ENCODE data around the gene IYD.
A peak's percentile ranks its signal among the peaks of the same experiment; 100 is the strongest.

The IYD gene

GRCh38 chr6:150346346-150346745, 22.5 kb upstream of the IYD start:
- no peak for TF ChIP-seq CTCF (IDR thresholded peaks at IDR 0.05; ENCODE audit: low read depth, low read length)
- no peak overlapping the region for H3K4me3 ChIP-seq (ENCODE audit: low read depth, low read length)
- in situ Hi-C loops (cut with HindIII; ENCODE audit: low sequenced_read_pairs), result no loop called here
- DNase-seq (ENCODE audit: low read depth, low spot score), result no peak

DNA sequence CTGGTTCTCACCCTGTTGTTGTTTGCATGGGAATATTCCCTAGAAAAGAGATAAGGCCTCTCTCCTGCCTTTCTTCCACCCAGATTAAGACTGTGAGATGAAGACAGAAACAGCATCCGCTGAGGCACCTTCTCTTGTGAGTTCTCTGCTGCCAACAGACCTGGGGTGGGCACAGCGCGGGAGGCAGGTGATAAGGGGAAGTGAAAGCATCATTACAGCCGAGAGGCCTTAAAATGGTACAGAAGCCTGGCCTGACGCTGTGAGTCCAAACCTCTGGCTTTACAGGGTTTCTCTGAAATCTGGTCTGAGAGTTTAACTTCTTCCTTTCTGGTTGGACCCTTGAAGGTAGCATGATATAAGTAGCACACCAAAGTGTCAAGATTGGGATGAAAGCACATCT, 21.0 kb upstream of the IYD start:
- in situ Hi-C loops (cut with HindIII; ENCODE audit: low sequenced_read_pairs), result no loop called here
- DNase-seq (ENCODE audit: low read depth, low spot score), result no peak
- no peak for TF ChIP-seq CTCF (IDR thresholded peaks at IDR 0.05; ENCODE audit: low read depth, low read length)
- H3K4me3 ChIP-seq (ENCODE audit: low read depth, low read length), result no peak overlapping the region

DNA sequence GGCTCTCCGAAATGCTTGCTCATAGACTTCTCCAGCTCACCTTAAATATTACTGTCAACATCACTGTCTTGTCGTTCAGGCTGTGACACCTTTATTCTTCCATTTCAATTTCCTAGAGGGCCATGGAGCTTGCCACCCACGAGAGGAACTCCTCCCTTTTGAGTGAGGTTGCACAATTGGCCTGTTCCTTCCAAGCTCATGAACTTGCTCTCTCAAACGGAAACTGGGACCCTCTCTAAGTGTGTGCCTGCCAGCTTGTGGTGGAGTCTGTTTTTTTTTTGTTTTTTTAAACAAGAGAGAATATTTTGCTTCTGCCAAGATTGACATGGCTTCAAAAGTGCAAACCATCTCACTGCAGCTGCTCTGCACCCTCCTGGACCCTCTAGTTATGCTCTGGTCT, 19.3 kb upstream of the IYD start:
- DNase-seq (ENCODE audit: low read depth, low spot score), result no peak
- no peak overlapping the region for H3K4me3 ChIP-seq (ENCODE audit: low read depth, low read length)
- no peak for TF ChIP-seq CTCF (IDR thresholded peaks at IDR 0.05; ENCODE audit: low read depth, low read length)
- in situ Hi-C loops (cut with HindIII; ENCODE audit: low sequenced_read_pairs), result no loop called here

DNA sequence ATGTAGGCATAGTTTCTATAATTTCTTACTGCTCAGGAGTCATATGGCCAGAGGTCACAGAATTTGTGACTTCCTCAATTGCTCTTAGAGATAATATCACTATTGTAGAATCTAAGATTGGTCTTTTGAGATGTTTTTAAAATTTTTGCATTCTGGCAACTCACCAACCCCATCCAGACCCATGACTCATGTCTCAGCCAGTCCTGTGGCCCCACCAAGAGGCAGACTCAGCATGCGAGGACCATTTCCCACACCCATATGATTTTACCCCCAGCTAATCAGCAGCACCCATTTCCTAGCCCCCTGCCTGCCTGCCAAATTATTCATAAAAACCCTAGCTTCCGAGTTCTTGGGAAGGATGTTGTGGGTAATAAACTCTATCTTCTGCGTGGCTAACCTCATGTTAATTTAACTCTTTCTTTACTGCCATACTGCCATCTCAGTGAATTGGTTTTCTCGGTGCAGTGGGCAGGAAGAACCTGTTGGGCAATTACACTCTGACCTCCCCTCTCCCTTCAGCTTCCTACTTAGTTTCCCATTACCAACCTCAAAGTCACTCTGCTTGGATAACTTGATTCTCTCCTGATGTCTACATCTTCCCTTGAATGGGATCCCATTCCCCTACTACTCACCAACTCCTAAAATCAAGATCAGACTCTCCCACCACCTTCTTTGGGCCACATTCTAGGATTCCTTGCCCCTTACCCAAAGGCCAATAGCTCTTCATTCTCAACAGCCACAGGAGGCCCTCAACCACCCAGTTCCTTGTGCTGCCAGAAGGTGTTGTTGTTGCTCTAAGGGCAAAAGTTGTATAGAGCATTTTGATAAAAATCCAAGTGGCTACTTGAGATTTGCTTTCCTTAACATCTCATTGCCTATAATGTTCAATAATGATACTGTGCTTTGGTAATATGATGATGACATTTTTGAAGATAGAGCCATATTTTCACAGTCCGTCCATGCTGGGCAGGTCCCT, 16.2 kb upstream of the IYD start:
- in situ Hi-C loops (cut with HindIII; ENCODE audit: low sequenced_read_pairs), result no loop called here
- no peak for TF ChIP-seq CTCF (IDR thresholded peaks at IDR 0.05; ENCODE audit: low read depth, low read length)
- H3K4me3 ChIP-seq (ENCODE audit: low read depth, low read length), result no peak overlapping the region
- peak; percentile 70 for DNase-seq (ENCODE audit: low read depth, low spot score)

DNA sequence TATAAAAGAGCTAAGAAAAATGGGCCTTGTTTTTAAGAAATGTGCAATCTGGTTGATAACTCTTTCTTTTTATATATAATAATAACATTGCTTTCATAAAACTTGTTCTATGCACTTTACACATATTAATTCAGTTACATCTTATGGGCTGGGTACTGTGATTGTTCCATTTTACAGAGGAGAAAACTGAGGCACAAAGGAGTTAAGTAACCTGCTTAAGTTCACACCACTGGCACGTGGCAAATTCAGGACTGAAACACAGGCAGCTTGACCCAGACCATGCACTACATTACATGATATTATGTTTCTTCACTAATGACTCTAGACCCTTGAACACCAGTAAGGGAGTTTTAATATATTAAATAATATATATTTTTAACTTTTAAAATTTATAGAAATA, 15.4 kb upstream of the IYD start:
- no peak for TF ChIP-seq CTCF (IDR thresholded peaks at IDR 0.05; ENCODE audit: low read depth, low read length)
- no peak for DNase-seq (ENCODE audit: low read depth, low spot score)
- in situ Hi-C loops (cut with HindIII; ENCODE audit: low sequenced_read_pairs), result no loop called here
- no peak overlapping the region for H3K4me3 ChIP-seq (ENCODE audit: low read depth, low read length)

DNA sequence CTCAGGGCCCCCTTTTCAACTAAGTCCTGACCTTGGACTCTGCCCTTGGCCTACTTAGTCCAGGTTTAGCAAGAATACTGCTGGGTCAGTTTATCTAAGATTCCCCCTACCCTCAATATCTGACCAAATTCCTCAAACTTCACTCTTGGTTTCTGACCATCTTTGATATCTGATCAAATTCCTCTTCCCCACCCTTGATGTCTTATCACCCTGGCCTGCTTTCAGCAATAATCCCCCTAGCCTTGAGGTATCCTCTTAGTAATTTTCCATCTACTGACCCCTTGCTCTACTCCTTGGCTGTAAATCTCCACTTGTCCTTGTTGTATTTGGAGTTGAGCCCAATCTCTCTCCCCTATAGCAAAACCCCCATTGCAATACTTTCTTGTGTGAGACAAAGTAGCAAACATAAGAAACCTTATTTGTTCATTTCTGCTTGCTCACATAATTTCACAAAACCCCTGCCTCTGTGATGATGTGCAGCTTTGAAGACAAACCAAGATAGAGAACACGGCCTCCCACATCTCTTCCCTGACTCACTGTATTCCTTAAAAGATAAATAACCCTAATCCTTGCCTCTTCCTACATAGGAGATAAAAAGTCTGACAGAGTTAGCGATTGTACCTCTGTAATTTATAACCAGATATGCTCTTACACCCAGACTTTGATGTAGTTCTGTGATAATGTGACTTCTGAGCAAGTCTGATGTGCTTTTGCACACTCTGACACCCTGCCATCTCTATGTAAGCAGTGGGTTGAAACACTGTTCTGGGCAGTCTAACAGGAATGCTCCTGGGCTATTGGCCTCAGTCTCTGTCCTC, 13.8 kb upstream of the IYD start:
- DNase-seq (ENCODE audit: low read depth, low spot score), result peak; percentile 48
- no peak for TF ChIP-seq CTCF (IDR thresholded peaks at IDR 0.05; ENCODE audit: low read depth, low read length)
- in situ Hi-C loops (cut with HindIII; ENCODE audit: low sequenced_read_pairs), result no loop called here
- no peak overlapping the region for H3K4me3 ChIP-seq (ENCODE audit: low read depth, low read length)
